Mesodermal cell (in vitro differentiated cells): ENCODE data around the gene ZNF433.
A peak's percentile ranks its signal among the peaks of the same experiment; 100 is the strongest.

Experiments used
- H3K27ac ChIP-seq: 2 replicates; pipeline ENCODE4 v1.7.0; 2013; ENCODE audit warnings: mild to moderate bottlenecking, low read depth, low read length, moderate library complexity; ENCODE audit not compliant: severe bottlenecking
- H3K36me3 ChIP-seq: 2 replicates; pipeline ENCODE4 v1.7.1; 2013; ENCODE audit warnings: mild to moderate bottlenecking, low read length, moderate library complexity; ENCODE audit not compliant: control insufficient read depth, insufficient read depth
- H3K4me1 ChIP-seq: one replicate; pipeline ENCODE4 v1.7.1; 2013; ENCODE audit warnings: mild to moderate bottlenecking, low read length; ENCODE audit not compliant: insufficient read depth, control insufficient read depth, poor library complexity, severe bottlenecking
- H3K4me3 ChIP-seq: 2 replicates; pipeline ENCODE4 v1.7.0; 2013; ENCODE audit warnings: low read length, control low read depth, mild to moderate bottlenecking; ENCODE audit not compliant: insufficient read depth, poor library complexity, severe bottlenecking; ENCODE audit errors: extremely low read depth
- H3K9me3 ChIP-seq: 2 replicates; pipeline ENCODE4 v1.7.1; 2013; ENCODE audit warnings: mild to moderate bottlenecking, low read length, moderate library complexity; ENCODE audit not compliant: control insufficient read depth
- WGBS, 2 experiments: methylation state at CpG; one replicate each; pipeline ENCODE4 v1.1.5; 2013; ENCODE audit warnings: missing lambda C conversion rate in 2 of 2; ENCODE audit not compliant: insufficient coverage in 2 of 2; 5-methylcytosine and 5-hydroxymethylcytosine counted together

The ZNF433 gene

GRCh38 chr19:11989112-11989456 lies 46.4 kb downstream of the ZNF433 start:
- peak overlapping the region; percentile 84 for H3K4me3 ChIP-seq
- peaks cover 8% of the 10 kb centered on the region for H3K9me3 ChIP-seq
- peaks cover 26% of the 10 kb centered on the region for H3K36me3 ChIP-seq
- no peak overlapping the region for H3K27ac ChIP-seq
- H3K4me1 ChIP-seq: no peaks in the 10 kb centered on the region
- 83 to 84% methylated on average over 8 to 9 of the region's 9 CpGs for WGBS, 2 experiments

DNA sequence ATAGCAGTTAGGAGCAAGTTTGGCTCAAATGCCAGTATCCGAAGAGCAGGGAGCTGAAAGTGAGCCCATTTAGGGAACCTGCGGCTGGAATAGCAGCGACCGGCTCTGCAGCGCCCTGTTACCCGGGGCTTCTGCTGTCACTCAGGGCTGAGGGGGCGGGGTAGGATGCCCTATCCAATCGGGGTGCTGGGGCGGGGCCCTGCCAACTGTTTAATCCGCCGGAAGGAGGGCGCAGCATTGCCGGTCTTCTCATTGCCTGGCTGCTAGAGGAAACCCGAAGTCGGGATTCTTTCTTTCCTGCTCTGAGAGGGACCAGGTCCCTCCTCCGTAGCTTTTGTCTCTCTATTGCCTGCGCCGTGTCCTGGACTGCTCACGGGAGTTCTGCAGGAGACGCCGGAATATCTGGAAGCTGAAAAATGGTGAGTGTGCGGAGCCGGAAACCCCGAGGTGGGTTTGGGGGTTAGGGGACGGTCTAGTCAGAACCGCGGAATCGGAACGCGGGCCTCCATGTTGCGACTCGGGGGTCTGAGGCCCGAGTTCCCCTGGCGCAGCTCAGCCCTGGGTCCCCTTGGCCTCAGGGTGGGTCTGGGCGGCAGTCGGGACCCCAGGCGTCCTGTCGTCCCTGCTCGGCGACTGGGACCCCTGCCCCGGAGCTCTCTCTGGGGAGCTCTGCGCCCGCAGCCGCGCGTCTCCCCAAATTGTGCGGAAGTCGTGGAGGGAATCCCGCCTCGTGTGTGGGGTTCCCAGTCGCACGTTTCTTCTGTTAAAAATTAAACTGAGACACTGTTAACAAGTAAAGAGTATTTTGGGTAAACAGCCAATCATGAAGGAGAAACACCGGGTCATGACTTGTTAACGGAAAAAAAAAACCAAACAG lies 47.8 kb downstream of the ZNF433 start:
- Histone ChIP-seq H3K36me3 (peaks cover 16% of the 10 kb centered on the region), H3K9me3 (peaks cover 17% of the 10 kb centered on the region), H3K4me1 (no peaks in the 10 kb centered on the region), H3K27ac (peak overlapping the region; percentile 75), H3K4me3 (peak overlapping the region; percentile 84)
- 1% methylated on average over 39 to 52 of the region's 54 CpGs for WGBS, 2 experiments

DNA sequence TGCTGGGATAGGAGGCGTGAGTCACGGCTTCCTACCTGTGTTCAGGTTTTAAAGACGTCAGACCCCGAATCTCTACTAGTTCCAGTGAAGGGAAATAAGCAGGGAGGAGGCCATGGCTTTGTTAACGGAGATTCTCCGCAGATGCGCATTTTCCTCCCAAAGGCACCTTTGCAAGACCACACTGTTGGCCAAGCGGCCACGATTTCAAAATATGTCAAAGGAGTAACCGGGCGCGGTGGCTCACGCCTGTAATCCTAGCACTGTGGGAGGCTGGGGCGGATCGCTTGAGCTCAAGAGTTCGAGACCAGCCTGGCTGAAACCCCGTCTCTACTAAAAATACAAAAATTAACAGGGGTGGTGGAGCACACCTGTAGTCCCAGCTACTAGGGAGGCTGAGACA lies 48.7 kb downstream of the ZNF433 start:
- WGBS, 2 experiments: 92 to 93% methylated on average over 16 to 17 of the region's 17 CpGs
- H3K4me3 ChIP-seq: no peak overlapping the region

DNA sequence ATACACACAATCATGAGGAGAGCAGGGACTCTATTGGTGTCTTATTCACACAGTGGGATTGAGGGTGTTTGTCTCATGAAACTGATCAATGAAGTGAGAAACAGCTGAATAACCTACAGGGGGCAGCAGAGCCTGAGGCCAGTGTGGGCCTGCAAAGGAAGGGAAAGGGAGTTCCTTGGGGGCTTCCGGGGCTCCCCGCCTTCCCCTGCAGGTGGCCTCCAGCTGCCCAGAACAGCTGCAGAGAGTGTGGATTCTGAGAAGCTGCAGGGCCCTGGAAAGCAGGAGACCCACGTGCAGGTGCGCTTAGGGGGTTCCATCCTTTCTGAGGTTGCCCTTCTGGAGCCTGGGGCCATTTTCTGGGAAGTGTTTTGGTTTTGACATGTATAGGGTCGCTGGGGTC lies 50.5 kb downstream of the ZNF433 start:
- peaks cover 41% of the 10 kb centered on the region for H3K9me3 ChIP-seq
- H3K4me1 ChIP-seq: no peaks in the 10 kb centered on the region
- peaks cover 5% of the 10 kb centered on the region for H3K36me3 ChIP-seq
- no peak overlapping the region for H3K27ac ChIP-seq
- WGBS, 2 experiments: 49 to 74% methylated on average over 5 of the region's 5 CpGs
- H3K4me3 ChIP-seq: no peak overlapping the region

More for the DNA sequence above, 48.7 kb downstream of the ZNF433 start:
- Histone ChIP-seq H3K9me3 (peaks cover 23% of the 10 kb centered on the region), H3K36me3 (peaks cover 16% of the 10 kb centered on the region), H3K27ac (no peak overlapping the region), H3K4me1 (no peaks in the 10 kb centered on the region)

GRCh38 chr19:11982526-11982925 lies 53.0 kb downstream of the ZNF433 start:
- Histone ChIP-seq H3K4me3 (no peak overlapping the region), H3K4me1 (no peaks in the 10 kb centered on the region), H3K27ac (no peak overlapping the region), H3K9me3 (peaks cover 66% of the 10 kb centered on the region), H3K36me3 (peaks cover 6% of the 10 kb centered on the region)
- 60 to 88% methylated on average over 1 to 3 of the region's 4 CpGs for WGBS, 2 experiments

DNA sequence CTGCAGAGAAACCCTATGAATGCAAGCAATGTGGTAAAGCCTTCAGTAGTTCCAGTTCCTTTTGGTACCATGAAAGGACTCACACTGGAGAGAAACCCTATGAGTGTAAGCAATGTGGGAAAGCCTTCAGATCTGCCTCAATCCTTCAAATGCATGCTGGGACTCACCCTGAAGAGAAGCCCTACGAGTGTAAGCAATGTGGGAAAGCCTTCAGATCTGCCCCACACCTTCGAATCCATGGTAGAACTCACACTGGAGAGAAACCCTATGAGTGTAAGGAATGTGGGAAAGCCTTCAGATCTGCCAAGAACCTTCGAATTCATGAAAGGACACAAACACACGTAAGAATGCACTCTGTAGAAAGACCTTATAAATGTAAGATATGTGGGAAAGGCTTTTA lies 56.0 kb downstream of the ZNF433 start:
- 80 to 95% methylated on average over 2 to 3 of the region's 4 CpGs for WGBS, 2 experiments
- no peaks in the 10 kb centered on the region for H3K4me1 ChIP-seq
- H3K4me3 ChIP-seq: no peak overlapping the region
- peaks cover 71% of the 10 kb centered on the region for H3K9me3 ChIP-seq
- no peak overlapping the region for H3K27ac ChIP-seq
- peaks cover 7% of the 10 kb centered on the region for H3K36me3 ChIP-seq

DNA sequence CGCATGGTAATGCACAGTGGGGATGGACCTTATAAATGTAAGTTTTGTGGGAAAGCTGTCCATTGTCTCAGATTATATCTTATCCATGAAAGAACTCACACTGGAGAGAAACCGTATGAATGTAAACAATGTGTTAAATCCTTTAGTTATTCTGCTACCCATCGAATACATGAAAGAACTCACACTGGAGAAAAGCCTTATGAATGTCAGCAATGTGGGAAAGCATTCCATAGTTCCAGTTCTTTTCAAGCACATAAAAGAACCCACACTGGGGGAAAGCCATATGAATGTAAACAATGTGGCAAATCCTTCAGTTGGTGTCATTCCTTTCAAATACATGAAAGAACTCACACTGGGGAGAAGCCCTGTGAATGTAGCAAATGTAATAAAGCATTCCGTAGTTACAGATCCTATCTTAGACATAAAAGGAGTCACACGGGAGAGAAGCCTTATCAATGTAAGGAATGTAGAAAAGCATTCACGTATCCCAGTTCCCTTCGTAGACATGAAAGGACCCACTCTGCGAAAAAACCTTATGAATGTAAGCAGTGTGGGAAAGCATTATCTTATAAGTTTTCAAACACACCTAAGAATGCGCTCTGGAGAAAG lies 56.9 kb downstream of the ZNF433 start:
- Histone ChIP-seq H3K36me3 (peaks cover 7% of the 10 kb centered on the region), H3K27ac (no peak overlapping the region), H3K4me3 (no peak overlapping the region), H3K9me3 (peaks cover 70% of the 10 kb centered on the region), H3K4me1 (no peaks in the 10 kb centered on the region)
- 90% methylated on average over 5 of the region's 9 CpGs; no CpG with 5 or more reads in 1 of the 2 experiments for WGBS, 2 experiments

DNA sequence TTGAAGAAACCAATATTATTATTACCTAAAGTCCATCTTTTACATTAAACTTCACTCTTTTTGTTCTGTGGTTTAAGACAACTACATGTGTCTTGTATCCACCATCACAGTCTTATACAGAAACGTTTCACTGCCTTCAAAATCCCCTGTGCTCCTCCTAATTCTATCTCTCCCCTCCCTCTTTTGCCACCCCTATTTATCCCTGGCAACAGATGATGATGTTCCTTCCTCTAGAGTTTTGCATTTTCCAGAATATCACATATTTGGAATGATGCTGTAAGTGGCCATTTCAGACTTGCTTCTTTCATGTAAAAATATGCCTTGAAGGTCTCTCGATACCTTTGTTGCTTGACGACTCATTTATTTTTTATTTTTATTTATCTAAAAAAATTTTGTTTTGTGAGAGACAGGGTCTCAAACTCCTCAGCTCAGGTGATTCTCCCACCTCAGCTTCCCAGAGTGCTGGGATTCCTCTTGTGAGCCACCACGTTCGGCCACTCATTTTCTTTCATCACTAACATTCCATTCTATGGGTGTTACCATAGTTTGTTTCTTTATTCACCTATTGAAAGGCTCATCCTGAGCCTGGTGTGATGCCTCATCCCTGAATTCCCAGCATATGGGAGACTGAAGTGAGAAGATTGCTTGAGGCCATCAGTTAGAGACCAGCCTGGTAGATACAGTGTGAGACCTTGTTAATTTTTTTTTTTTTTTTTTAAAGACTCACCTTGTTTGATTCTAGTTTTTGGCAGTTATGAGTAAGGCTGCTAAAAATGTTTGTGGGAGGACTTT lies 62.3 kb downstream of the ZNF433 start:
- H3K27ac ChIP-seq: no peak overlapping the region
- no peak overlapping the region for H3K4me3 ChIP-seq
- peaks cover 26% of the 10 kb centered on the region for H3K9me3 ChIP-seq
- no peaks in the 10 kb centered on the region for H3K4me1 ChIP-seq
- peaks cover 7% of the 10 kb centered on the region for H3K36me3 ChIP-seq
- 57 to 80% methylated on average over 1 to 2 of the region's 5 CpGs for WGBS, 2 experiments

DNA sequence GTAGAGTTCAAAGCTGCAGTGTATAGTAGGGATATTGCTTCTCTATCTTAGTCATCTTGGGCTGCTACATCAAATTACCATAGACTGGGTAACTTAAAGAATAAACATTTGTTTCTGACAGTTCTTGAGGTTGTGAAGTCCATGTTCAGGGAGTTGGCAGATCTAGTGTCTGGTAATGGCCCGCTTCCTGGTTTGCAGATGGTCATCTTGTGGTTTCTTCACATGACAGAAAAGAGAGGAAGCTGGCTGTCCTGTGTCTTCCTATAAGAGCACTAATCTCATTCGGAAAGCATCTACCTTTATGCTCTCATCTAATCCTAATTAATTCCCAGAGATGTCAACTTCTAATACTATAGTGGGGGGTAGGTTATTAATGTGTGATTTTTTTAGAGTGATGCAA lies 64.4 kb downstream of the ZNF433 start:
- 67% methylated on average over 1 of the region's 2 CpGs; no CpG with 5 or more reads in 1 of the 2 experiments for WGBS, 2 experiments
- Histone ChIP-seq H3K27ac (no peak overlapping the region), H3K4me1 (no peaks in the 10 kb centered on the region), H3K4me3 (no peak overlapping the region), H3K9me3 (peaks cover 11% of the 10 kb centered on the region), H3K36me3 (no peaks in the 10 kb centered on the region)

DNA sequence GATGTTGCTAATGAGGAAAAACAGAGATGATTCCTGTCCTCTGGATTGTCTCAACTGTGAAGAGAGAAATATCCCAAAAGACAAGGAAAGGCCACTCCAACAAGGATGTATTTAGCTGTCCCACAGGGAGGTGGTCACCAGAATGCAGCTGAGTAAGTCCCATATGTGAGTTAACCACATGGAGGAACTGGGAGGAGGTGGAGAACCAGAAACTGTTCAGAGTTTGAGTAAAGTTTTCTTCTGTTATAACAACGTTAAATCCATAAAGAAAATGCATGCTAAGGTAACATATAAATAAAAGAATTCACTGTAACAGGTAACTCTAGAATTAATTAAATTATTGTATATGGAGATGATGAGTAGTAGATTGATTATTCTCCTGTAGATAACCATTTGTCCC lies 65.3 kb downstream of the ZNF433 start:
- Histone ChIP-seq H3K9me3 (peaks cover 6% of the 10 kb centered on the region), H3K4me1 (no peaks in the 10 kb centered on the region), H3K4me3 (no peak overlapping the region), H3K27ac (no peak overlapping the region), H3K36me3 (no peaks in the 10 kb centered on the region)
- WGBS, 2 experiments: no CpG with 5 or more reads among the region's 1 CpG
